GM19463 (cell line): ENCODE data around the gene HHIPL1.

Source experiments
- ATAC-seq: cut with Tn5 transposase; IDR thresholded peaks from one replicate; pipeline ENCODE4 v1.9.1; 2021; ENCODE audit warnings: mild to moderate bottlenecking, moderate library complexity; ENCODE audit not compliant: unreplicated experiment

HHIPL1 gene

GRCh38 chr14:99707420-99707819 lies 62.5 kb downstream of the HHIPL1 start:
- no peak for ATAC-seq

- ATAC-seq, result no peak
These were observed 63.0 kb downstream of the HHIPL1 start for GRCh38 chr14:99707921-99708320.

GRCh38 chr14:99708449-99708848 lies 63.5 kb downstream of the HHIPL1 start:
- ATAC-seq, result no peak

- no peak for ATAC-seq
These were observed 69.0 kb downstream of the HHIPL1 start for GRCh38 chr14:99713972-99714371.

- no peak for ATAC-seq
These were observed 70.5 kb downstream of the HHIPL1 start for GRCh38 chr14:99715266-99716000.

GRCh38 chr14:99716091-99716849 lies 71.3 kb downstream of the HHIPL1 start:
- ATAC-seq, result no peak

GRCh38 chr14:99716850-99717681 lies 72.1 kb downstream of the HHIPL1 start:
- ATAC-seq, result no peak

GRCh38 chr14:99717682-99718013 lies 72.7 kb downstream of the HHIPL1 start:
- ATAC-seq, result no peak

- peak; percentile 98 for ATAC-seq
These were observed 73.3 kb downstream of the HHIPL1 start for GRCh38 chr14:99718031-99718810.

- peak; percentile 62 for ATAC-seq
These were observed 73.9 kb downstream of the HHIPL1 start for GRCh38 chr14:99718811-99719192.

GRCh38 chr14:99720941-99721791 lies 76.2 kb downstream of the HHIPL1 start:
- no peak for ATAC-seq

- no peak for ATAC-seq
These were observed 77.0 kb downstream of the HHIPL1 start for GRCh38 chr14:99721792-99722516.

GRCh38 chr14:99722741-99723140 lies 77.8 kb downstream of the HHIPL1 start:
- no peak for ATAC-seq

- no peak for ATAC-seq
These were observed 79.4 kb downstream of the HHIPL1 start for GRCh38 chr14:99724196-99724891.

GRCh38 chr14:99724939-99725773 lies 80.2 kb downstream of the HHIPL1 start:
- ATAC-seq, result no peak

GRCh38 chr14:99725774-99726537 lies 81.0 kb downstream of the HHIPL1 start:
- no peak for ATAC-seq

GRCh38 chr14:99726538-99727095 lies 81.7 kb downstream of the HHIPL1 start:
- ATAC-seq, result no peak
